ENCODE results near the gene SELP. TPM values are rescaled to one million over a fixed set of nuclear protein-coding genes. Genes with fewer than 3 reads are reported as not detected.

The SELP gene
- total RNA-seq, 1 experiment from 2014 or later, result 0.17 TPM

GRCh38 chr1:169650551-169650950 is 20.6 kb upstream of the SELP start:
- POLR2A ChIA-PET, result no interaction called here
- TF ChIP-seq ATF2 (CRISPR knock-in tag; IDR thresholded peaks at IDR 0.05; ENCODE audit: borderline replicate concordance, low read depth), result no peak
- no peak for TF ChIP-seq CDX4 (CRISPR knock-in tag; IDR thresholded peaks at IDR 0.05; ENCODE audit: borderline replicate concordance)
- TF ChIP-seq TEAD1 (CRISPR knock-in tag; IDR thresholded peaks at IDR 0.05), result no peak
- TF ChIP-seq FOXP1 (CRISPR knock-in tag; IDR thresholded peaks at IDR 0.05; ENCODE audit: borderline replicate concordance), result no peak
- no peak for TF ChIP-seq ATF3 (CRISPR knock-in tag; conservative IDR thresholded peaks at IDR 0.05)
- no peak for TF ChIP-seq TEAD4 (CRISPR knock-in tag; IDR thresholded peaks at IDR 0.05)
- no peak for TF ChIP-seq GTF2I (CRISPR knock-in tag; conservative IDR thresholded peaks at IDR 0.05)
- no peak for TF ChIP-seq NFATC4 (CRISPR knock-in tag; IDR thresholded peaks at IDR 0.05)
- no peak for TF ChIP-seq EMX1 (CRISPR knock-in tag; IDR thresholded peaks at IDR 0.05)
- no peak for TF ChIP-seq SMAD3 (CRISPR knock-in tag; IDR thresholded peaks at IDR 0.05; ENCODE audit: borderline replicate concordance)
- no peak for TF ChIP-seq NFE2L1 (CRISPR knock-in tag; IDR thresholded peaks at IDR 0.05)
- TF ChIP-seq ZSCAN18 (CRISPR knock-in tag; IDR thresholded peaks at IDR 0.05), result no peak
- TF ChIP-seq TCF7 (CRISPR knock-in tag; IDR thresholded peaks at IDR 0.05; ENCODE audit: low read depth), result no peak
- TF ChIP-seq SP1 (CRISPR knock-in tag; conservative IDR thresholded peaks at IDR 0.05), result no peak
- TF ChIP-seq ETV6 (CRISPR knock-in tag; IDR thresholded peaks at IDR 0.05), result no peak
- no peak for TF ChIP-seq ZNF317 (CRISPR knock-in tag; IDR thresholded peaks at IDR 0.05; ENCODE audit: borderline replicate concordance, low read depth)
- TF ChIP-seq GRHL2 (CRISPR knock-in tag; IDR thresholded peaks at IDR 0.05; ENCODE audit: insufficient replicate concordance, severe bottlenecking), result no peak
- CTCF ChIA-PET, result no interaction called here
- DNase-seq (ENCODE audit: low spot score), result no peak
- ATAC-seq, result no peak
- Mint-ChIP-seq H3K27me3 (ENCODE audit: low read depth) (no peaks in the 10 kb centered on the region; the same call in 1 of the 2 replicates), H3K36me3 (no peaks in the 10 kb centered on the region), H3K9me3 (no peaks in the 10 kb centered on the region), H3K4me3 (no peak overlapping the region), H3K27ac (no peak overlapping the region), H3K4me1 (no peaks in the 10 kb centered on the region)

GRCh38 chr1:169648709-169649108 is 18.8 kb upstream of the SELP start:
- no peak for DNase-seq (ENCODE audit: low spot score)
- no peak for ATAC-seq
- no peaks in the 10 kb centered on the region; the same call in 1 of the 2 replicates for H3K27me3 Mint-ChIP-seq (ENCODE audit: low read depth)
- no peaks in the 10 kb centered on the region for H3K9me3 Mint-ChIP-seq
- no peak overlapping the region for H3K27ac Mint-ChIP-seq
- H3K4me1 Mint-ChIP-seq, result no peaks in the 10 kb centered on the region
- TF ChIP-seq OVOL2 (CRISPR knock-in tag; IDR thresholded peaks at IDR 0.05; ENCODE audit: borderline replicate concordance) (no peak), MXD4 (CRISPR knock-in tag; IDR thresholded peaks at IDR 0.05; ENCODE audit: borderline replicate concordance) (no peak)
- no peak overlapping the region for H3K4me3 Mint-ChIP-seq
- ChIA-PET POLR2A (no interaction called here), CTCF (no interaction called here)
- no peaks in the 10 kb centered on the region for H3K36me3 Mint-ChIP-seq

GRCh38 chr1:169648187-169648586 is 18.3 kb upstream of the SELP start:
- no peaks in the 10 kb centered on the region for H3K9me3 Mint-ChIP-seq
- no peak for TF ChIP-seq HMGA2 (CRISPR knock-in tag; IDR thresholded peaks at IDR 0.05)
- TF ChIP-seq NFATC4 (CRISPR knock-in tag; IDR thresholded peaks at IDR 0.05), result no peak
- TF ChIP-seq ZNF416 (CRISPR knock-in tag; IDR thresholded peaks at IDR 0.05), result no peak
- no peak for TF ChIP-seq MYBL2 (CRISPR knock-in tag; IDR thresholded peaks at IDR 0.05)
- no peak for TF ChIP-seq KAT7 (CRISPR knock-in tag; IDR thresholded peaks at IDR 0.05; ENCODE audit: borderline replicate concordance)
- TF ChIP-seq ZNF532 (CRISPR knock-in tag; IDR thresholded peaks at IDR 0.05; ENCODE audit: borderline replicate concordance), result no peak

More at GRCh38 chr1:169648187-169648586, 18.3 kb upstream of the SELP start:
- Mint-ChIP-seq H3K27me3 (ENCODE audit: low read depth) (no peaks in the 10 kb centered on the region; the same call in 1 of the 2 replicates), H3K27ac (no peak overlapping the region), H3K4me3 (no peak overlapping the region), H3K36me3 (no peaks in the 10 kb centered on the region), H3K4me1 (no peaks in the 10 kb centered on the region)
- DNase-seq (ENCODE audit: low spot score) (no peak), ATAC-seq (no peak)
- ChIA-PET CTCF (no interaction called here), POLR2A (no interaction called here)
